Measurements from ENCODE around the gene TNFRSF1A.

TNFRSF1A gene

GRCh38 chr12:6336079-6336888, 5.6 kb downstream of the TNFRSF1A start:
- peak; percentile 87 for DNase-seq

GRCh38 chr12:6335451-6336078, 6.3 kb downstream of the TNFRSF1A start:
- peak; percentile 55 for DNase-seq

- no peak for DNase-seq
These were observed 6.9 kb downstream of the TNFRSF1A start for GRCh38 chr12:6334940-6335450.

- no peak for DNase-seq
These were observed 7.5 kb downstream of the TNFRSF1A start for GRCh38 chr12:6334359-6334758.

- no peak for DNase-seq
These were observed 8.3 kb downstream of the TNFRSF1A start for GRCh38 chr12:6333566-6333965.

GRCh38 chr12:6333029-6333428, 8.8 kb downstream of the TNFRSF1A start:
- DNase-seq, result no peak

GRCh38 chr12:6332459-6332858, 9.4 kb downstream of the TNFRSF1A start:
- DNase-seq, result no peak

- no peak for DNase-seq
These were observed 10.7 kb downstream of the TNFRSF1A start for GRCh38 chr12:6330999-6331714.

GRCh38 chr12:6330192-6330591, 11.7 kb downstream of the TNFRSF1A start:
- DNase-seq, result no peak

- no peak for DNase-seq
These were observed 12.2 kb downstream of the TNFRSF1A start for GRCh38 chr12:6329703-6330064.

GRCh38 chr12:6328945-6329702, 12.8 kb downstream of the TNFRSF1A start:
- DNase-seq, result no peak

GRCh38 chr12:6328045-6328779, 13.7 kb downstream of the TNFRSF1A start:
- no peak for DNase-seq

- no peak for DNase-seq
These were observed 14.4 kb downstream of the TNFRSF1A start for GRCh38 chr12:6327229-6328041.

GRCh38 chr12:6326316-6327228, 15.3 kb downstream of the TNFRSF1A start:
- no peak for DNase-seq

GRCh38 chr12:6324936-6325750, 16.7 kb downstream of the TNFRSF1A start:
- DNase-seq, result no peak

- no peak for DNase-seq
These were observed 17.7 kb downstream of the TNFRSF1A start for GRCh38 chr12:6323995-6324711.

GRCh38 chr12:6323340-6323994, 18.4 kb downstream of the TNFRSF1A start:
- peak; percentile 24 for DNase-seq

- DNase-seq, result no peak
These were observed 18.9 kb downstream of the TNFRSF1A start for GRCh38 chr12:6322969-6323339.
